Neural crest cell (in vitro differentiated cells): ENCODE measurements around the gene GNAO1. TPM values are rescaled to one million over a fixed set of nuclear protein-coding genes. Genes with fewer than 3 reads are reported as not detected.

Experiments
- DNase-seq: peaks from one replicate; pipeline ENCODE4 v3.0.0; 2021; ENCODE audit warnings: low read depth, mixed read lengths, low spot score
- H3K27ac Mint-ChIP-seq: one replicate; pipeline ENCODE4 v1.8.0; 2021; ENCODE audit warnings: mild to moderate bottlenecking, mixed read lengths; ENCODE audit not compliant: unreplicated experiment
- H3K27me3 Mint-ChIP-seq: 2 replicates; pipeline ENCODE4 v1.8.0; 2021; ENCODE audit warnings: low read depth, mild to moderate bottlenecking, mixed read lengths
- H3K36me3 Mint-ChIP-seq: 2 replicates; pipeline ENCODE4 v1.8.0; 2021; ENCODE audit warnings: low read depth, mild to moderate bottlenecking, mixed read lengths
- H3K4me1 Mint-ChIP-seq: 2 replicates; pipeline ENCODE4 v1.8.0; 2021; ENCODE audit warnings: mixed read lengths
- H3K4me3 Mint-ChIP-seq: one replicate; pipeline ENCODE4 v1.8.0; 2021; ENCODE audit warnings: mild to moderate bottlenecking, mixed read lengths
- H3K9me3 Mint-ChIP-seq: 2 replicates; pipeline ENCODE4 v1.8.0; 2021; ENCODE audit warnings: mixed read lengths
- CTCF ChIP-seq: fragments of 200-600 bp; sonication (generic); conservative IDR thresholded peaks from 2 replicates; pipeline ENCODE4 v1.5.0; 2021; ENCODE audit warnings: antibody characterized with exemption, mild to moderate bottlenecking
- total RNA-seq: library from RNA; stranded (reverse); gene quantifications from 2 replicates; pipeline ENCODE4 v1.2.1, GENCODE V29; 2021

The GNAO1 gene
- total RNA-seq, 1 donor from 2014 or later, result 22.2 TPM

GRCh38 chr16:56269811-56270684 is 78.8 kb downstream of the GNAO1 start:
- no peak for TF ChIP-seq CTCF
- Mint-ChIP-seq H3K4me1 (peaks cover 7% of the 10 kb centered on the region), H3K27me3 (no peaks in the 10 kb centered on the region), H3K36me3 (peaks cover 7% of the 10 kb centered on the region), H3K4me3 (no peak overlapping the region), H3K27ac (peak overlapping the region; percentile 36), H3K9me3 (peaks cover 8% of the 10 kb centered on the region)
- no peak for DNase-seq

- Mint-ChIP-seq H3K36me3 (peaks cover 7% of the 10 kb centered on the region), H3K4me3 (no peak overlapping the region), H3K9me3 (peaks cover 8% of the 10 kb centered on the region), H3K27ac (no peak overlapping the region), H3K27me3 (no peaks in the 10 kb centered on the region), H3K4me1 (peaks cover 7% of the 10 kb centered on the region)
- DNase-seq, result no peak
- TF ChIP-seq CTCF, result no peak
These were observed 79.5 kb downstream of the GNAO1 start for GRCh38 chr16:56270828-56271227.

GRCh38 chr16:56272583-56272894 is 81.2 kb downstream of the GNAO1 start:
- no peak for TF ChIP-seq CTCF
- Mint-ChIP-seq H3K9me3 (peaks cover 8% of the 10 kb centered on the region), H3K27me3 (no peaks in the 10 kb centered on the region)

GRCh38 chr16:56273615-56274014 is 82.3 kb downstream of the GNAO1 start:
- Mint-ChIP-seq H3K36me3 (peaks cover 7% of the 10 kb centered on the region), H3K4me3 (no peak overlapping the region), H3K27ac (no peak overlapping the region), H3K27me3 (no peaks in the 10 kb centered on the region), H3K4me1 (peaks cover 18% of the 10 kb centered on the region), H3K9me3 (peaks cover 8% of the 10 kb centered on the region)
- no peak for TF ChIP-seq CTCF
- DNase-seq, result no peak

More at GRCh38 chr16:56272583-56272894, 81.2 kb downstream of the GNAO1 start:
- H3K4me1 Mint-ChIP-seq, result peaks cover 15% of the 10 kb centered on the region
- H3K4me3 Mint-ChIP-seq, result no peak overlapping the region
- H3K36me3 Mint-ChIP-seq, result peaks cover 7% of the 10 kb centered on the region
- no peak overlapping the region for H3K27ac Mint-ChIP-seq
- no peak for DNase-seq

- Mint-ChIP-seq H3K4me1 (peaks cover 15% of the 10 kb centered on the region), H3K27ac (no peak overlapping the region), H3K9me3 (peaks cover 8% of the 10 kb centered on the region), H3K4me3 (no peak overlapping the region), H3K36me3 (peaks cover 7% of the 10 kb centered on the region), H3K27me3 (no peaks in the 10 kb centered on the region)
- DNase-seq, result no peak
- TF ChIP-seq CTCF, result no peak
These were observed 83.1 kb downstream of the GNAO1 start for GRCh38 chr16:56274369-56274768.
